ENCODE measurements around the gene USP2.
A peak's percentile ranks its signal among the peaks of the same experiment; 100 is the strongest.

The USP2 gene

GRCh38 chr11:119342362-119343130, 38.9 kb downstream of the USP2 start:
- H3K79me2 ChIP-seq (ENCODE audit: control insufficient read depth, insufficient read depth, low read length, poor library complexity) = peaks cover 3% of the 10 kb centered on the region
- no CpG with 5 or more reads among the region's 10 CpGs for WGBS (ENCODE audit: extremely low coverage, insufficient coverage, insufficient read length)
- no peak overlapping the region for H4K12ac ChIP-seq (ENCODE audit: low read depth, low read length)
- H3K4me1 ChIP-seq (ENCODE audit: control insufficient read depth in 1 of 2, insufficient read depth in 2 of 2, low read length in 2 of 2) = peaks cover 16 to 23% of the 10 kb centered on the region in 2 experiments
- H3K27ac ChIP-seq (ENCODE audit: low read depth, low read length) = no peak overlapping the region
- peaks cover 26% of the 10 kb centered on the region for H3K27me3 ChIP-seq (ENCODE audit: insufficient read depth, low read length)
- no peak overlapping the region for H4K91ac ChIP-seq (ENCODE audit: low read depth, low read length)
- peaks cover 2% of the 10 kb centered on the region for H3K9me3 ChIP-seq (ENCODE audit: insufficient read depth, low read depth, low read length)
- peaks cover 6% of the 10 kb centered on the region for H3K79me1 ChIP-seq (ENCODE audit: low read length)
- H2AK5ac ChIP-seq (ENCODE audit: low read length) = no peak overlapping the region
- H2BK12ac ChIP-seq (ENCODE audit: low read length) = no peak overlapping the region
- no peak overlapping the region for H3K23ac ChIP-seq (ENCODE audit: low read length)
- no peak for DNase-seq
- no peak overlapping the region for H3K9ac ChIP-seq (ENCODE audit: low read length)
- no peak overlapping the region for H3K18ac ChIP-seq (ENCODE audit: low read length)
- H4K8ac ChIP-seq (ENCODE audit: low read depth, low read length) = no peak overlapping the region
- H3K36me3 ChIP-seq (ENCODE audit: control insufficient read depth in 1 of 2, insufficient read depth in 2 of 2, low read length in 2 of 2) = no peaks in the 10 kb centered on the region
- H3K14ac ChIP-seq (ENCODE audit: low read length) = no peak overlapping the region
- no peak overlapping the region for H2BK5ac ChIP-seq (ENCODE audit: low read depth, low read length, poor library complexity)
- no peak overlapping the region for H3K4me2 ChIP-seq (ENCODE audit: low read length)
- no peak overlapping the region for H2BK120ac ChIP-seq (ENCODE audit: insufficient read depth, low read length, poor library complexity)
- no peak overlapping the region for H3K4me3 ChIP-seq (ENCODE audit: low read depth, low read length)
- H2AFZ ChIP-seq (ENCODE audit: insufficient read depth, low read length, poor library complexity) = no peak overlapping the region
- no peak overlapping the region for H3K4ac ChIP-seq (ENCODE audit: low read depth, low read length)

GRCh38 chr11:119342023-119342300, 39.5 kb downstream of the USP2 start:
- Histone ChIP-seq H2AFZ (ENCODE audit: insufficient read depth, low read length, poor library complexity) (no peak overlapping the region), H4K8ac (ENCODE audit: low read depth, low read length) (no peak overlapping the region), H4K12ac (ENCODE audit: low read depth, low read length) (no peak overlapping the region), H4K91ac (ENCODE audit: low read depth, low read length) (no peak overlapping the region), H3K9ac (ENCODE audit: low read length) (no peak overlapping the region), H3K27me3 (ENCODE audit: insufficient read depth, low read length) (peaks cover 26% of the 10 kb centered on the region), H2BK120ac (ENCODE audit: insufficient read depth, low read length, poor library complexity) (no peak overlapping the region), H3K79me1 (ENCODE audit: low read length) (peaks cover 7% of the 10 kb centered on the region), H3K4ac (ENCODE audit: low read depth, low read length) (no peak overlapping the region), H2BK12ac (ENCODE audit: low read length) (no peak overlapping the region), H3K4me2 (ENCODE audit: low read length) (no peak overlapping the region), H3K27ac (ENCODE audit: low read depth, low read length) (no peak overlapping the region), H2BK5ac (ENCODE audit: low read depth, low read length, poor library complexity) (no peak overlapping the region), H3K9me3 (ENCODE audit: insufficient read depth, low read depth, low read length) (peaks cover 2% of the 10 kb centered on the region), H3K36me3 (ENCODE audit: control insufficient read depth in 1 of 2, insufficient read depth in 2 of 2, low read length in 2 of 2) (no peaks in the 10 kb centered on the region), H3K4me3 (ENCODE audit: low read depth, low read length) (no peak overlapping the region), H3K79me2 (ENCODE audit: control insufficient read depth, insufficient read depth, low read length, poor library complexity) (peaks cover 3% of the 10 kb centered on the region), H3K18ac (ENCODE audit: low read length) (no peak overlapping the region), H3K14ac (ENCODE audit: low read length) (no peak overlapping the region), H3K23ac (ENCODE audit: low read length) (no peak overlapping the region), H3K4me1 (ENCODE audit: control insufficient read depth in 1 of 2, insufficient read depth in 2 of 2, low read length in 2 of 2) (peaks cover 21 to 28% of the 10 kb centered on the region in 2 experiments), H2AK5ac (ENCODE audit: low read length) (no peak overlapping the region)
- no CpG with 5 or more reads among the region's 7 CpGs for WGBS (ENCODE audit: extremely low coverage, insufficient coverage, insufficient read length)
- no peak for DNase-seq

GRCh38 chr11:119341222-119342022, 40.1 kb downstream of the USP2 start:
- H3K27ac ChIP-seq (ENCODE audit: low read depth, low read length) = no peak overlapping the region
- H4K8ac ChIP-seq (ENCODE audit: low read depth, low read length) = no peak overlapping the region
- no peak overlapping the region for H2AFZ ChIP-seq (ENCODE audit: insufficient read depth, low read length, poor library complexity)
- no peak overlapping the region for H3K4me3 ChIP-seq (ENCODE audit: low read depth, low read length)
- no peak overlapping the region for H2BK120ac ChIP-seq (ENCODE audit: insufficient read depth, low read length, poor library complexity)
- H4K91ac ChIP-seq (ENCODE audit: low read depth, low read length) = no peak overlapping the region
- DNase-seq = no peak
- H3K9ac ChIP-seq (ENCODE audit: low read length) = no peak overlapping the region
- H3K9me3 ChIP-seq (ENCODE audit: insufficient read depth, low read depth, low read length) = peaks cover 2% of the 10 kb centered on the region
- H3K27me3 ChIP-seq (ENCODE audit: insufficient read depth, low read length) = peaks cover 26% of the 10 kb centered on the region
- no peak overlapping the region for H3K18ac ChIP-seq (ENCODE audit: low read length)
- H2BK12ac ChIP-seq (ENCODE audit: low read length) = no peak overlapping the region
- no peak overlapping the region for H2BK5ac ChIP-seq (ENCODE audit: low read depth, low read length, poor library complexity)
- H3K4ac ChIP-seq (ENCODE audit: low read depth, low read length) = no peak overlapping the region
- H2AK5ac ChIP-seq (ENCODE audit: low read length) = no peak overlapping the region
- H3K36me3 ChIP-seq (ENCODE audit: control insufficient read depth in 1 of 2, insufficient read depth in 2 of 2, low read length in 2 of 2) = peaks cover 3 to 4% of the 10 kb centered on the region in 2 experiments
- peaks cover 3% of the 10 kb centered on the region for H3K79me2 ChIP-seq (ENCODE audit: control insufficient read depth, insufficient read depth, low read length, poor library complexity)
- no peak overlapping the region for H3K4me2 ChIP-seq (ENCODE audit: low read length)
- WGBS (ENCODE audit: extremely low coverage, insufficient coverage, insufficient read length) = no CpG with 5 or more reads among the region's 16 CpGs
- H3K4me1 ChIP-seq (ENCODE audit: control insufficient read depth in 1 of 2, insufficient read depth in 2 of 2, low read length in 2 of 2) = peaks cover 21 to 30% of the 10 kb centered on the region in 2 experiments
- H4K12ac ChIP-seq (ENCODE audit: low read depth, low read length) = no peak overlapping the region
- peaks cover 7% of the 10 kb centered on the region for H3K79me1 ChIP-seq (ENCODE audit: low read length)
- no peak overlapping the region for H3K14ac ChIP-seq (ENCODE audit: low read length)
- H3K23ac ChIP-seq (ENCODE audit: low read length) = no peak overlapping the region

- Histone ChIP-seq H3K18ac (ENCODE audit: low read length) (peak within 1 kb of the TSS; percentile 27), H4K91ac (ENCODE audit: low read depth, low read length) (peak within 1 kb of the TSS; percentile 25), H3K27me3 (ENCODE audit: insufficient read depth, low read length) (peaks cover 26% of the 10 kb centered on the region), H3K9me3 (ENCODE audit: insufficient read depth, low read depth, low read length) (peaks cover 2% of the 10 kb centered on the region), H3K14ac (ENCODE audit: low read length) (peak within 1 kb of the TSS; percentile 57), H4K8ac (ENCODE audit: low read depth, low read length) (peak within 1 kb of the TSS; percentile 75), H2AFZ (ENCODE audit: insufficient read depth, low read length, poor library complexity) (peak within 1 kb of the TSS; percentile 48), H3K23ac (ENCODE audit: low read length) (no peak within 1 kb of the TSS), H3K36me3 (ENCODE audit: control insufficient read depth in 1 of 2, insufficient read depth in 2 of 2, low read length in 2 of 2) (peaks cover 11 to 12% of the 10 kb centered on the region in 2 experiments), H2AK5ac (ENCODE audit: low read length) (no peak within 1 kb of the TSS), H2BK120ac (ENCODE audit: insufficient read depth, low read length, poor library complexity) (peak within 1 kb of the TSS; percentile 37), H3K27ac (ENCODE audit: low read depth, low read length) (no peak within 1 kb of the TSS), H2BK5ac (ENCODE audit: low read depth, low read length, poor library complexity) (no peak within 1 kb of the TSS), H3K79me2 (ENCODE audit: control insufficient read depth, insufficient read depth, low read length, poor library complexity) (peaks cover 3% of the 10 kb centered on the region), H3K4me3 (ENCODE audit: low read depth, low read length) (peak within 1 kb of the TSS; percentile 57), H3K9ac (ENCODE audit: low read length) (no peak within 1 kb of the TSS), H3K4me1 (ENCODE audit: control insufficient read depth in 1 of 2, insufficient read depth in 2 of 2, low read length in 2 of 2) (peaks cover 24 to 33% of the 10 kb centered on the region in 2 experiments), H4K12ac (ENCODE audit: low read depth, low read length) (peak within 1 kb of the TSS; percentile 75), H3K4me2 (ENCODE audit: low read length) (peak within 1 kb of the TSS; percentile 79), H2BK12ac (ENCODE audit: low read length) (peak within 1 kb of the TSS; percentile 18), H3K79me1 (ENCODE audit: low read length) (peaks cover 7% of the 10 kb centered on the region), H3K4ac (ENCODE audit: low read depth, low read length) (no peak within 1 kb of the TSS)
- WGBS (ENCODE audit: extremely low coverage, insufficient coverage, insufficient read length) = no CpG with 5 or more reads among the region's 53 CpGs
- DNase-seq = no peak
These were observed 40.9 kb downstream of the USP2 start, which contains the start of gene C1QTNF5 for GRCh38 chr11:119340335-119341221. Gene C1QTNF5, minus strand, starts transcription at chr11:119340883. Its CDS starts 486 bp downstream, at chr11:119340397.
